OCI-LY7 (cell line): ENCODE data around the gene RBM47.

ENCODE experiments used
- CTCF ChIP-seq: fragments of 200-600 bp; sonication (generic); conservative IDR thresholded peaks from 2 replicates; pipeline ENCODE4 v1.5.1; 2014; ENCODE audit warnings: mild to moderate bottlenecking, antibody characterized with exemption, low read length, moderate library complexity, mixed read lengths
- EZH2phosphoT487 ChIP-seq: fragments of 200-600 bp; sonication (generic); IDR thresholded peaks from 2 replicates; pipeline ENCODE4 v1.6.1; 2018; ENCODE audit warnings: low read depth, borderline replicate concordance, mild to moderate bottlenecking, mixed run types, antibody characterized with exemption, low read length, moderate library complexity, mixed read lengths

DNA sequence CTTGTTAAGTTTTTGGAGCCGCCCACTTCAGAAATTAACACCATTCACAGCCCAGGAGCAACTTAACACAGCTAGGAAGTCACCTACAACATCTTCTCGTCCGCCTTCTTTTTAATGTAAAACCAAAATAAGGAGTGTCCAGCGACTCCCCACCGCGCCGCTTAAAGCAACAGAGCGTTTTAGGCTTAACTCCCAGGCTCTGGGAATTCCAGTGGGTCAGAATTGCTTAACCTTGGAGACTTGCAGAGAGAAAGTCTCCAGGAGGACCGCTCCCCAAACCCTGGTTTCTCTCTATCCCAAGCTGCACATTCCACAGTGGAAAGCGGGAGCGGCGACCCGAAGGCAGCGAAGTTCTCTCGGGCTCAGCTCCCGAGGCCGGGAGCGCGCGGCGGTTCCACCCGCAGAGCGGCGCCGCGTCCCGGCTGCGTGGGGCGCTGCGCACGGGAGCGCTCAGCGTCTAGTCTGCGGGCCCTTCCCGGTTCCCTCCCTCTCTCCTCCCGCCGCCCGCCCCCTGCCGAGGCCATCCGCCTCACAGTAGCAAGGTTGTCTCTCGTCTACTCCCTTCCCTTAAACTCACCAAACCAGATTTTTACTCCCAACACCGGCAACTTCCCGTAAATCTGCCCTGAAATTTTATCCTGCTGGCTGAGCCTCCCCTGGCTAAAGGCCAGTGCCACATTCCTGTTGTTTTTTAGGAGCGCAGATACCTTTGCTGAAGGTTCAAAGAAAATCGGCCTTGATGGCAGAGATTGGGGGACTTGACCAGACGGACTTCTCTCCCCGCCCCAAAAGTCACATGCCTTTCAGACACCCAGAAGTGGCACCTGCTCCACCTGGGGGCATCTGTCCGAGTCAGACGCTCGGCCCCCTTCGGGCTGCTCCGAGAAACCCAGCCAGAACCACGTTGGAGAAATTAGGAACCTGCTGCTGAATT, at the start of gene RBM47:
- peak; percentile 43; the same call in 1 of the 2 replicates for TF ChIP-seq CTCF
- TF ChIP-seq EZH2phosphoT487: no peak
